ENCODE data around the gene SLC7A1. TPM values are rescaled to one million over a fixed set of nuclear protein-coding genes. Genes with fewer than 3 reads are reported as not detected.

SLC7A1 gene
- total RNA-seq, 2 experiments from 2014 or later: 39.5 to 141 TPM

DNA sequence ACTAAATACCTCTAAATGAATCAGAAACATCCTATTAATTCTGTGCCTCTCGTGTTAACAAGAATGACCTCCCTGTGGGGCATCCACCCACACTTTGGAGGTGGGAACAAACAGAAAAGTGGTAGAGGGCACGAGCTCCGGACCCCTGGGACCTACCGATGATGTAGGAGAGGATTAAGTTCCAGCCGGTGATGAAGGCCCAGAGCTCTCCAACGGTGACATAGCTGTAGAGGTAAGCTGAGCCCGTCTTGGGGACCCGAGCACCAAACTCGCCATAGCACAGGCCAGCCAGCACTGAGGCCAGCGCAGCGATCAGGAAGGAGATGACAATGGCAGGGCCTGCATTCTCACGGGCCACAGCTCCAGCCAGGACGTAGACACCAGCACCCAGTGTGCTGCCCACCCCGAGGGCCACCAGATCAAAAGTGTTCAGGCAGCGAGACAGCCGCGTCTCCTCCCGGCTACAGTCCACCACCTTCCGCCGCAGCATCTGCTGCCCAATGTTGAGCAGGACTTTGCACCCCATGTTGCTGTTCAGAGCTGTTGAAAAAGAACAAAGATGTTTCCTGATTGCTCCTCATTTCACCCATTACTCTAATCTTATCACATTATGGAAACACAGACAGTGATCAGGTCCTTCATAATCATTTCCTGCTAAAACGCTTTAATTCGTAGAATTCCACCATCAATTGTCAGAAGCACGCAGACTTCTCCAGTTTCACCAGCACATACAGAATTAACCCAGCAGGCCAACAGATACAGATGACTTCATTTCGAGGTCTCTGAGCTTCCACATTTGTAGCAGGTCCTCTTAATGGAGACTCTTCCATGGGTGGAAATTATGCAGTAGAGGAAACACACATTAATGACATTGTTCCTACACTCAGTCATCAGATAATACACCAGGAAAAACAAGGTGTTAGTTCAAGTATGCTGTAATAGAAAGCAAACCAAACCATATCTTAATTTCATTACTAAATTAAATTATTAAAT lies 59.5 kb downstream of the SLC7A1 start:
- Histone ChIP-seq H4K20me1 (ENCODE audit: insufficient read depth, low read length) (peaks cover 31% of the 10 kb centered on the region), H3K36me3 (ENCODE audit: insufficient read depth, low read length) (peaks cover 91% of the 10 kb centered on the region), H3K79me2 (ENCODE audit: insufficient read depth, low read depth, low read length) (peaks cover 3% of the 10 kb centered on the region; the same call in 1 of the 2 replicates), H3K4me3 (ENCODE audit: low read depth, low read length, poor library complexity, severe bottlenecking) (no peak overlapping the region), H3K9me3 (ENCODE audit: low read length) (no peaks in the 10 kb centered on the region), H3K27ac (ENCODE audit: low read depth, low read length, poor library complexity, severe bottlenecking) (no peak overlapping the region), H3K4me2 (ENCODE audit: low read length) (no peak overlapping the region), H2AFZ (ENCODE audit: low read length) (no peak overlapping the region), H3K9me2 (ENCODE audit: insufficient read depth, low read length) (no peaks in the 10 kb centered on the region), H3K4me1 (ENCODE audit: insufficient read depth, low read length, poor library complexity, severe bottlenecking) (peaks cover 4% of the 10 kb centered on the region)
- no peak for DNase-seq (ENCODE audit: low spot score)
- ChIA-PET CTCF (ENCODE audit: unreplicated experiment) (no interaction called here), POLR2A (no interaction called here)
- TF ChIP-seq, protein P1, sequence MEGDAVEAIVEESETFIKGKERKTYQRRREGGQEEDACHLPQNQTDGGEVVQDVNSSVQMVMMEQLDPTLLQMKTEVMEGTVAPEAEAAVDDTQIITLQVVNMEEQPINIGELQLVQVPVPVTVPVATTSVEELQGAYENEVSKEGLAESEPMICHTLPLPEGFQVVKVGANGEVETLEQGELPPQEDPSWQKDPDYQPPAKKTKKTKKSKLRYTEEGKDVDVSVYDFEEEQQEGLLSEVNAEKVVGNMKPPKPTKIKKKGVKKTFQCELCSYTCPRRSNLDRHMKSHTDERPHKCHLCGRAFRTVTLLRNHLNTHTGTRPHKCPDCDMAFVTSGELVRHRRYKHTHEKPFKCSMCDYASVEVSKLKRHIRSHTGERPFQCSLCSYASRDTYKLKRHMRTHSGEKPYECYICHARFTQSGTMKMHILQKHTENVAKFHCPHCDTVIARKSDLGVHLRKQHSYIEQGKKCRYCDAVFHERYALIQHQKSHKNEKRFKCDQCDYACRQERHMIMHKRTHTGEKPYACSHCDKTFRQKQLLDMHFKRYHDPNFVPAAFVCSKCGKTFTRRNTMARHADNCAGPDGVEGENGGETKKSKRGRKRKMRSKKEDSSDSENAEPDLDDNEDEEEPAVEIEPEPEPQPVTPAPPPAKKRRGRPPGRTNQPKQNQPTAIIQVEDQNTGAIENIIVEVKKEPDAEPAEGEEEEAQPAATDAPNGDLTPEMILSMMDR (conservative IDR thresholded peaks at IDR 0.05; ENCODE audit: low read length): no peak
- no peak for TF ChIP-seq EZH2phosphoT487 (IDR thresholded peaks at IDR 0.05; ENCODE audit: borderline replicate concordance, low read depth, low read length)
- intact Hi-C loops (cut with micrococcal nuclease; ENCODE audit: unreplicated experiment): no loop called here
- BruUV-seq (replicated peaks): no TSS peak

DNA sequence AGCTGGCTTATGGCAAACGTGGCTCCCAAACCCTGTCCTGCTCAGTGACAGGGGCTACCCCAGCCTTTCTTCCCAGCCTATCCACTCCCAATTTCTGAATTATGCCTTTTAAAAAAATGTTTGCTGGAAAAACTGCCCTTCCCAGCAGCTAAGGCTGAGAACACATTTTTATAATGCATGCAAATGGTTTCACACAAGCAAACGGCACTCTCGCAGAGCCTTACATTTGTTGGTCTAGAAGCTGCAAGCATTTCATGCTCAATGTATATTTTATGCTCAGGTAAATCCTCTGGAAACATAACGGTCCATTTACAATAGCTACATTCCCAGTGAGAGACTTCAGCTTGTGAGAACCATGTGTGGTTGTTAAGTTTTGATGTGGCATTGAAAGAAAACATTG lies 61.4 kb downstream of the SLC7A1 start:
- Histone ChIP-seq H3K36me3 (ENCODE audit: insufficient read depth, low read length) (peaks cover 94% of the 10 kb centered on the region), H3K4me1 (ENCODE audit: insufficient read depth, low read length, poor library complexity, severe bottlenecking) (no peaks in the 10 kb centered on the region), H3K9me3 (ENCODE audit: low read length) (no peaks in the 10 kb centered on the region), H3K4me2 (ENCODE audit: low read length) (no peak overlapping the region), H3K4me3 (ENCODE audit: low read depth, low read length, poor library complexity, severe bottlenecking) (no peak overlapping the region), H3K79me2 (ENCODE audit: insufficient read depth, low read depth, low read length) (no peaks in the 10 kb centered on the region; the same call in 1 of the 2 replicates), H2AFZ (ENCODE audit: low read length) (no peak overlapping the region), H3K9me2 (ENCODE audit: insufficient read depth, low read length) (no peaks in the 10 kb centered on the region), H4K20me1 (ENCODE audit: insufficient read depth, low read length) (peaks cover 21% of the 10 kb centered on the region), H3K27ac (ENCODE audit: low read depth, low read length, poor library complexity, severe bottlenecking) (no peak overlapping the region)
- DNase-seq (ENCODE audit: low spot score): no peak
- no TSS peak for BruUV-seq (replicated peaks)
- intact Hi-C loops (cut with micrococcal nuclease; ENCODE audit: unreplicated experiment): no loop called here
- POLR2A ChIA-PET: interaction anchor here (0.7 kb wide), 1 partner anchor 67 kb away, joined by 3 read pairs; no protein-coding TSS in a partner anchor
- no peak for TF ChIP-seq EZH2phosphoT487 (IDR thresholded peaks at IDR 0.05; ENCODE audit: borderline replicate concordance, low read depth, low read length)
- TF ChIP-seq, protein P1 (conservative IDR thresholded peaks at IDR 0.05; ENCODE audit: low read length): no peak
- CTCF ChIA-PET (ENCODE audit: unreplicated experiment): no interaction called here

DNA sequence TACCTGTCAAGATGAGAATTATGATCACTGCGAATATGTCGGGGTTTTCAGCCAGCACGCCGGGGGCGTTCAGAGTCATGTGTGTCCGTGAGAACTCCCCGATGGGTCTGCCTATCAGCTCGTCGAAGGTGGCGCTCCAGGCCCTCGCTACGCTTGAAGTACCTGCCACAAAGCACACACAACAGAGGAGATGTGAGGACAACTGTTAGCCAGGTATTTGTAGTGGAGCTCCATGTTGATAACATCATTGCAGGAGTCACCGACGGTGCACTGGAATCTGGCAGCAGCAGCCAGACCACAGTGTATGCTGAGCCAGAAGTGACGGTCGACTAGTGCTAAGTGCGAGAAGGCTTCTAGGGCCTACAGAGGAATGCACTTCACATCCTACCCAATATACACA lies 62.7 kb downstream of the SLC7A1 start:
- intact Hi-C loops (cut with micrococcal nuclease; ENCODE audit: unreplicated experiment): no loop called here
- Histone ChIP-seq H3K4me2 (ENCODE audit: low read length) (no peak overlapping the region), H3K9me3 (ENCODE audit: low read length) (no peaks in the 10 kb centered on the region), H2AFZ (ENCODE audit: low read length) (no peak overlapping the region), H3K4me3 (ENCODE audit: low read depth, low read length, poor library complexity, severe bottlenecking) (no peak overlapping the region), H3K9me2 (ENCODE audit: insufficient read depth, low read length) (no peaks in the 10 kb centered on the region), H4K20me1 (ENCODE audit: insufficient read depth, low read length) (peaks cover 20% of the 10 kb centered on the region), H3K36me3 (ENCODE audit: insufficient read depth, low read length) (peaks cover 97% of the 10 kb centered on the region), H3K4me1 (ENCODE audit: insufficient read depth, low read length, poor library complexity, severe bottlenecking) (no peaks in the 10 kb centered on the region), H3K27ac (ENCODE audit: low read depth, low read length, poor library complexity, severe bottlenecking) (no peak overlapping the region), H3K79me2 (ENCODE audit: insufficient read depth, low read depth, low read length) (no peaks in the 10 kb centered on the region; the same call in 1 of the 2 replicates)
- POLR2A ChIA-PET: no interaction called here
- no peak for DNase-seq (ENCODE audit: low spot score)
- CTCF ChIA-PET (ENCODE audit: unreplicated experiment): no interaction called here
- TF ChIP-seq EZH2phosphoT487 (IDR thresholded peaks at IDR 0.05; ENCODE audit: borderline replicate concordance, low read depth, low read length): no peak
- TF ChIP-seq, protein P1 (conservative IDR thresholded peaks at IDR 0.05; ENCODE audit: low read length): no peak
- BruUV-seq (replicated peaks): no TSS peak
